DMS 273 (cell line): Measurements from ENCODE around the gene ASB4.

Experiments used
- DNase-seq: peaks from one replicate; lab custom pipeline; 2025; ENCODE audit not compliant: unreplicated experiment; lab: John Stamatoyannopoulos, UW

Gene ASB4

GRCh38 chr7:95525503-95525902, 39.8 kb downstream of the ASB4 start:
- DNase-seq: no peak

DNA sequence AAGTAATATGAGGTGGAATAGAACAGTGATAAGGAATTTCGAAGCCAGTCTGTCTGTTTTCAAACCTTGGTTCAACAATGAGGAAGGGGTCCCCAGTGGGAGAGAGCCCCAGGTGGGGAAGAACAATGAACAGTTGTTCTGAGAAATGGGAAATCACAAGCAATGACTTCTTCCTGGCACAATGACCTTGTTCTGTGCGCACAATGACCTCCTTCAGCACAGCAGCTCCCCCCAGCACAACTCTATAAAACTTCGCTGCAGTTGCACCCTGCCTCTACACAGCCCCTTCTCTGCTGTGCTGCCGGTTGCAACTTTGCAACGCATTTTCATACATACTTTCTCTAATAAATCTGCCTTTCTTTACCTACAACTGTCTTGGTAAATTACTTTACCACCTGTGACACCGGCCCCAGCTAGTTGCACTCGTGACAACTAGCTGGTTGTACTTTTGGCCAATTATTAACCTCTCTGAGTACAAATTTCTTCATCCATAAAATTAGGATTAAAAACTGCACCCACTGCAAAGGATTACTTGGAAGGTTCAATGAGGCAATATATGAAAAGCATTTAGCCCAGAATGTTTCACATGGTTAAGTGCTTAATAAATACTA, 40.5 kb downstream of the ASB4 start:
- no peak for DNase-seq

DNA sequence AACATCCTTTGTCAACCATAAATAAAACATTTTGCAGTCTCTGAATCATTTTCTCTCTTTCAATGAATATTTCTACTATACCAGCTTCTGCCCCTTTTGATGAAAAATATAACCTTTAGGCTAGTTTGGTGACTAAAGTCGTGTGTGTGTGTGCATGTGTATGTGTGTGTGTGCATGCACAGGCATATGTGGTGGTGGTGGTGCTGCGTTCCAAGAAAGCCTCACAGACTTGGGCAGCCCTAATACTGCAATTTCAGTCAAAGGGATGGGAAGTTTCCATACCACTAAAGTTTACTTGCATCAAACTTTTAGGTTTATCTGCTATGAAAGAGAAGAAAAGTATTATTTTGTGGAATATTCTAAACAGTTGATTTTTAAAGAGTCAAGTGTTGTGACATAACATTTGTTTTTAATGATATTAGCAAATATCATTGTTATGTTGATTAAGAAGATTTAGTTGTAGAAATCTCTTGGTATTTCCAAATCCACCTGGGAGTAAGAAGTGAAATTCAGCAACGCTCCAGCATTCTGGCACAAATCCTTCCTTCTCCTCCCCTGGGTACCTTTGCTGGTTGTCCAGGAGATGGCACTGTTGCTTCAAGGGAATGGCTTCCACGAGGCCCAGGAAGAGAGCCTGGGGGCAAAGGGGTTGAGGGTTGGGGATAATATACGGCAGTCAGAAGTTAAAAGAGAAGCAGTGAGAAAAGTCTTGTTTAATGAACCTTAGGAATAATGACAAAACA, 41.5 kb downstream of the ASB4 start:
- DNase-seq: peak; percentile 89

GRCh38 chr7:95527776-95528250, 42.1 kb downstream of the ASB4 start:
- DNase-seq: no peak

DNA sequence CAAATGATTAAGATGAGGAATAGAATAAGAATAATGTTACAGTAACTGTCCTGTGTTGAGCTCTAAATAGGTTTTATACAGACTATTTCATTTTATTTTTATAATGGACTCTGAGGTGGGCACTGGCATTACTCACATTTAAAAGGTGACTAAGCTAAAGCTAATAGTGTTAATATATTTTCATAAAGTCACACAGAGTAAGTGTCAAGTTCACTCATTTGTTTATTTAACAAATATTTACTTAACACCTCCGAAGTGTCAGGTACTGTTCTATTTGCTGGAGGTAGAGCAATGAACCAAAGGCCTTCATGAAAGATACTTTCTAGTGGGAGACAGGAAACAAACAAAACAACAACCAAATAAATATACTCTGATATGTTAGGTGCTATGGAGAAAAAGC, 44.0 kb downstream of the ASB4 start:
- no peak for DNase-seq

GRCh38 chr7:95530881-95531280, 45.1 kb downstream of the ASB4 start:
- no peak for DNase-seq

DNA sequence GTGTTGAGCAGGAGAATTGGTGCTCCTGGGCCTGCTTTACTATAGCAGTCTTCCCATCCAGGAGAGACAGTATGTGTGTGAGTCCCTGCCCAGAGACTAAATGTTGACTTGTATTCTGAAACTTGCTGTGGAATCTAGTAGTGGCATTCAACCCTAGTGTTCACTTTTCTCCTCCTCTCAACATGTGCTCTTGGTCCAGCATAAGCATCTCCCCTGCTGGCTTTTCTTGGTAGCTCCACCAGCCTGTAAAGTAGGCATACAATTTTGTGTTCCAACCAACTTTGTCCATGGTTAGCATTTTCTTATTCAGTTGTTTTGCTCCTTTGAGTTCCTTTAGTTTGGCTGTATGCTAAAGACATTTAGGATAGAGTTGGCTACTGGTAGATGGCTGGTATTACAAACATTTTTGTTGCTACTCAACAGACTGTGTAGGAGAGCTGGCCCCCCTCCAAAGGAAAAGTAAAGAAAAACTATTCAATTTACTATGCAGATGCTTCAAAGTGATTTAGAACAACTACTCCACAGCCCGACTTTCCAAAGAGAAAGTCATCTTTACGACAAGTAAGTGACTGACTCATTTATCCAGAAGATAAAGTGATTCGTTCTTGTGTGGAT, 46.0 kb downstream of the ASB4 start:
- DNase-seq: no peak

DNA sequence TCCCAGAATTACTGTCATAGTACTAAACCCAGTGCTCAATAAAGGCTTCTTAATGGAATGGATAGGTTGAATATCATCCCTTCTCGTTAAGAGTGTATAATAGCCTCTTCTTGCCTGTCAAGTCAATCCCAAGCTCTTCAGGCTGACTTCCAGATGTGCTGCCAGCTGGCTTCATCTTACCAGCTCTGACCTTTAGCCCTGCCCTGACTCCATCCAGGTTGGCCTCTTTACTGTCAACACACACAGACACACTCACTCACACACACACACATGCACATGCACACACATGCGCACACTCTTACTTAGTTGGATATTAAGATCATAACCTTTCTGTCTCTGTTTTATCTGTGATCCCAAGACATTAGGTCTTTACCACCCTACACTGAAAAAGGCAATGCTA, 49.1 kb downstream of the ASB4 start:
- no peak for DNase-seq

DNA sequence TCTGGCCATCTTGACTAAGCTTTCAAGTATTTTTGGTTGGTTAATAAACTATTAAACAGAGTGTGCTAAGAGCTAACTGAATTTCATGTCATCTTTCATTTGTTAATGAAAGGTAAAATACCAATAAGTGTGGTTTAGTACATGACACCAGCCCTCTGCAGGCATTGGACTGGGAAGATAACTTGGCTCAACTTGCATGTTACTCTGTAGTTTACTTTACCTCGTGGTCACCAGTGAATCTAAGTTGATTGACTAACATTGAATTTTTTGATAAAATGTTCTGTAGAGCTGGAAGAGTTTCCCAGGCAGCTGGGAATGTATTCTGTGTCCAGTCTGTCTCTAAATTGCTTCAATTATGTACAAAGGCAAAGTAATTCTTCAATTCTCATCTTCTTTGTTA, 49.9 kb downstream of the ASB4 start:
- DNase-seq: no peak

DNA sequence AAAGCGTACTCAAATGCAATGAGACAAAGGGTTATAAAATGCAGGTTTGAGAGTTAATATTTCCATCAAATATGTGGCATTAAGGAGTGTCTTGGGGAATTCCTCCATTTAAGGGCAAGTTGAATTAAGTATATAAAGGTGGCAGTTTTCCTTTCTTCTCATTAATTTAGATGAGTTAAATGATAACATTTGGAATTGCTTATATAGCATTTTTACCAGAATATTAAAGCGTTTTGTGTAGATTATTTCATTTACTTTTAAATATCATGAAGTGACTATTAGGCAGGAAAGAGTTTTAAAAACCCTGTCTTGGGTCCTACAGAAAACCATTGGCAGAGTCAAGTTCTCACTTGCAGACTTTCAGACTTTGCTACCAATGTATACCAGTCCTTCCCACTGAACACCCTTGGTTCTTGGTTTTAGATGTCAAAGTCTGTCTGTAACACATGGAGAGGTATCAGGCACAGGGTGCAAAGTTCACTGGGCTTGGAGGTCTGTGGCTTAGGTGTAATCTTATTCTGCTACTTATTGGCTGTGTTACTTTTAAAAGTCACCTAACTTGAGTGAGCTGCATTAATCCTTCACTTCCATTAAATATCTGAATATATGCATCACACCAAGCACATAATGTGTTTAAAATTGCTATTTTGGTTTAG, 51.0 kb downstream of the ASB4 start:
- no peak for DNase-seq

DNA sequence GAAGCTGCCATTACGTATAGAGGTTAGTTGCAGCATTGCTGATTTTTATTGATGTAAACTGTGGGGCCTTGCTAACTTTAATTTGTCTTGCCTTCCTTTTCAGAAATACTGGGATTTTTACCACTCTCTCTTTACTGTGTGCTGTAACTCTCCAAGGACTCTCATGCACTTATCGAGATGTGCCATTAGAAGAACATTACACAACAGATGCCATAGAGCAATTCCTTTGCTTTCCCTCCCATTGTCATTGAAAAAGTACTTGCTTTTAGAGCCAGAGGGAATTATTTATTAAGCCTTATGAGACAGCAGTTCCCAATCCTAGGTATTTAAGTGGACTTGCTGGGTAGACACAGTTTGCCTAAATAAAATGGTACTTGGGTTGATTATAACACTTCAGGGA, 51.7 kb downstream of the ASB4 start:
- no peak for DNase-seq

DNA sequence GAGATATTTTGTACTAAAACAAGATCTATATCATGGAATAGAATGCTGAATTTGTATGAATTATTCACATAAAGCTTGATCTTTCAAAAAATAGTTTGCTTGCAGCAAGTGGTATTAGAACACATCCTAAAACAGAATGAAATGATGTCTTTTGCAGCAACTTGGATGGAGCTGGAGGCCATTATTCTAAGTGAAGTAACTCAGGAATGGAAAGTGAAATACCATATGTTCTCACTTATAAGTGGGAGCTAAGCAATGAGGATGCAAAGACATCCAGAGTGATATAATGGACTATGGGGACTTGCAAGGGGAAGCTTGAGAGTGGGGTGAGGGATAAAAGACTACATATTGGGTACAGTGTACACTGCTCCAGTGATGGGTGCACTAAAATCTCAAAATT, 53.7 kb downstream of the ASB4 start:
- no peak for DNase-seq

DNA sequence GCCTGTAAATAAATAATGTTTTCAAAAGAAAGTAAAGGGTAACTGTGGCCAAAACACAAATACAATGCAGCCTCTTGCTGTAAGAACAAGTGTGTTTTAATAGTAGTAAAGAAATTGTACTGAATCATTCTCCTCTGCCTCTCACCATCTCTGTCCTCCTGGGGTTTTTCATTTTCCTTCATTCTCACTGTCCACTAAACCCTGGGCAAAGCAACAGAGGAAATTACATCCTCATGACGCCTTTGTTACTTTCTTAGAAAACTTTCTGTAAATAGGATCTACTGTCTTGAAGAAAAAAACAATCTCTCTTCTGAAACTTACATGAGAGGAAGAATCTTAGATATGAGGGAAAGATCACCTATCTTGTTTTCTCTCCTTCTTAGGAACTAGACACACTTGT, 54.6 kb downstream of the ASB4 start:
- no peak for DNase-seq

- DNase-seq: no peak
Observed at GRCh38 chr7:95543312-95543711, 57.6 kb downstream of the ASB4 start.

- DNase-seq: no peak
Observed at GRCh38 chr7:95544171-95544570, 58.4 kb downstream of the ASB4 start.

DNA sequence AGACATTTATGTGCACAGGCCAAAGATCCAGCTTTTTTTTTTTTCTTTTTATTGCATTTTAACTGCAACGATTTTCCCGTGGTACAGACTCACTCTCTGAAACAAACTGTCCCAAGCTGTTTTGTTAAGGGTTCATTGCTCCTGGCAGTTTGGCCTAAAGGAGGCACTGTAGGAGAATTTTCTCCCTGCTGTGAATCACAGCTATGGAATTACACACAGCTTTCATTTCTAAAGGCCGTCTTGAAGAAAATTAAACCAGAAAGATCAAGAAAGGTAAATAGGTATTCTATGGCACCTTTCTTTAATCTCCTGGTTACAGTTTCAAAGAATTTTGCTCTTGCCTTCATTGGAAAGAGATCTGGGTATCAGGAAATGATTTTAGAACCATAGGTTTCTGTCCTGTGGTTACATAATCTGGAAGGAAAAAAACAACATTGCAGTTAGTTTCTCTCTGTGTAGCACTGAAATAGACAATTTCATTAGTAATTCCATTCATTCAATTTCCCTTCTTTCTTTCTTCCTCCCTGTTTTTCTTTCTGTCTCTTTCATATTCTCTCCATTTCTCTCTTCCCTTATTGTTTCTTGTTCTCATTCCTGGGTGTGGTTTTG, 59.4 kb downstream of the ASB4 start:
- peak; percentile 77 for DNase-seq

GRCh38 chr7:95545673-95546072, 59.9 kb downstream of the ASB4 start:
- no peak for DNase-seq

GRCh38 chr7:95546647-95547046, 60.9 kb downstream of the ASB4 start:
- no peak for DNase-seq

- no peak for DNase-seq
Observed at GRCh38 chr7:95547361-95548348, 61.9 kb downstream of the ASB4 start.

DNA sequence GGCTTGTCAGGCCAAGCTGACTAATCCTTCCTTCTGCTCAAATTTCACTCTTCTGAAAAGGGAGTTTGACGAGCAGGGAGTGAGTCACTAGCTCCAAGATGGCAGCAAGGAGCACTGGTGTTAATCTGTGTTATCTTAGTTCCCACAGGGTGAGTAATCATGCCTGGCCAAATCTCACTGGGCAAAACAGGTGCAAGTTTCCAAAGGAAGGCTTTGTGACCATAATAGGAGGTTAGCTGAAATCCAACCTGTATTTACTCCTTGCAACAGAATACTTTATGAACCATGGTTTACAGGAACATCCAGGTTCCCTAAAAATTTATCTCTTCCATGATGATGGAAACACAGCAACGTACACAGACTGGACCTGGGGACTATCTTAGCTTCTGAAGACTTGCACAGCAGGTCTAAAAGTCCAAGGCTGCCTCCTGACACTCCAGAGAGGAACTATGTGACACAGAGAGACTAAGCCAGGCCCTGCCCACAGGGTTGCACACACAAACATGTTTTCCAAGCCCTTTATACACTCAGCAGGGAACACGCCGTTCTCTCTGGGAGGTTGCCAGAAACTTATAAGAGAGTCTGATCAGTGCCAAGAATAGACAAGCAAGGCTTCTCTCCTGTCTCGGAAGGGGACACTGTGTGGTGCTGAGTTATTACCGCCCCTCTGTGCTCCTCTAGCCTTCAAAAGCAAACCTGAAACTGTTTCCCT, 64.2 kb downstream of the ASB4 start:
- peak; percentile 90 for DNase-seq
